Activated CD4-positive, alpha-beta T cell treated with anti-CD3 and anti-CD28 coated beads, Interleukin-2, amount 10 ng/mL, durations not matched to agents 24 days and 14 days (primary cell): ENCODE data around the gene PLAC8. TPM values are rescaled to one million over a fixed set of nuclear protein-coding genes. Genes with fewer than 3 reads are reported as not detected.
"Not testable (repeated sequence)": the region's sequence is repeated elsewhere in the genome, so short reads cannot be mapped to it uniquely, and the experiment has no call there.

Source experiments
- DNase-seq: peaks from one replicate; pipeline ENCODE4 v3.0.0; 2022
- H3K27ac Mint-ChIP-seq: one replicate; pipeline ENCODE4 v1.8.0; 2022; ENCODE audit warnings: mild to moderate bottlenecking, mixed read lengths
- H3K27me3 Mint-ChIP-seq: one replicate; pipeline ENCODE4 v1.8.0; 2022; ENCODE audit warnings: mixed read lengths
- H3K36me3 Mint-ChIP-seq: one replicate; pipeline ENCODE4 v1.8.0; 2022; ENCODE audit warnings: low read depth, mild to moderate bottlenecking, mixed read lengths
- H3K4me1 Mint-ChIP-seq: one replicate; pipeline ENCODE4 v1.8.0; 2021; ENCODE audit warnings: mixed read lengths
- H3K4me3 Mint-ChIP-seq: one replicate; pipeline ENCODE4 v1.8.0; 2022; ENCODE audit warnings: mild to moderate bottlenecking, moderate library complexity, mixed read lengths
- H3K9me3 Mint-ChIP-seq: one replicate; pipeline ENCODE4 v1.8.0; 2021; ENCODE audit warnings: mixed read lengths
- intact Hi-C: fragments of 100-400 bp; cut with micrococcal nuclease; formaldehyde crosslinking; loops from one replicate; pipeline ENCODE4 v1.15.1; 2023
- total RNA-seq: library from RNA; stranded (reverse); gene quantifications from 2 replicates; pipeline ENCODE4 v1.2.3, GENCODE V29; 2022

The PLAC8 gene
- total RNA-seq, 1 donor from 2014 or later, result 41.2 TPM

GRCh38 chr4:83074783-83075182 is 39.7 kb downstream of the PLAC8 start:
- H3K27me3 Mint-ChIP-seq, H3K9me3 Mint-ChIP-seq, H3K4me3 Mint-ChIP-seq: not testable (repeated sequence)
- peak; percentile 63 for DNase-seq
- H3K36me3 Mint-ChIP-seq, result peaks cover 39% of the 10 kb centered on the region
- peaks cover 11% of the 10 kb centered on the region for H3K4me1 Mint-ChIP-seq
- intact Hi-C loops, result loop anchor here (1.0 to 2.0 kb wide), 9 partner anchors 36 to 380 kb away; partner anchors contain the start of genes COPS4, COQ2, HELQ and PLAC8
- H3K27ac Mint-ChIP-seq, result peak overlapping the region; percentile 43

- H3K4me3 Mint-ChIP-seq, result peak overlapping the region; percentile 2
- no peaks in the 10 kb centered on the region for H3K27me3 Mint-ChIP-seq
- H3K27ac Mint-ChIP-seq, result peak overlapping the region; percentile 43
- H3K36me3 Mint-ChIP-seq, result peaks cover 43% of the 10 kb centered on the region
- H3K9me3 Mint-ChIP-seq, result no peaks in the 10 kb centered on the region
- intact Hi-C loops, result loop anchor here (1.0 to 2.0 kb wide), 9 partner anchors 36 to 381 kb away; partner anchors contain the start of genes COPS4, COQ2, HELQ and PLAC8
- peak; percentile 93 for DNase-seq
- H3K4me1 Mint-ChIP-seq, result peaks cover 11% of the 10 kb centered on the region
These were observed 40.3 kb downstream of the PLAC8 start for GRCh38 chr4:83074086-83074704.

DNA sequence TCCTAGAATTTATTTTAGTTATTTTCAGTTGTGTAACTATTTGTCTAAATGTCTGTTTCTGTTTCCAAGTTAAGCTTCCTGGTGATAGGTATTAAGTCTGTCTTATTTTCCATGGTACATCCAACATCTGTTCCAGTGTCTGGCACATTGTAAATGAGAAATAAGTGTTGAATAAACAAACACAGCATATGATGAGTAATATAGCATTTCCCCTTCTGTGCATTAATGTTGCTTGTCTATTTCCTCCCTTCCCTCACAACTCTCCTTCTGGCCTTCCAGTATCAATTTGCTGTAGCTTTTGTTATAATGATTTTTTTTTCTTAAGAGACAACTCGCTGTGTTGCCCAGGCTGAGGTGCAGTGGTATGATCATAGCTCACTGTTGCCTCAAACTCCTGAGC is 43.4 kb downstream of the PLAC8 start:
- intact Hi-C loops, result no loop called here
- peaks cover 5% of the 10 kb centered on the region for H3K4me1 Mint-ChIP-seq
- H3K9me3 Mint-ChIP-seq, result no peaks in the 10 kb centered on the region
- DNase-seq, result no peak
- H3K4me3 Mint-ChIP-seq, result no peak overlapping the region
- no peaks in the 10 kb centered on the region for H3K27me3 Mint-ChIP-seq
- peaks cover 46% of the 10 kb centered on the region for H3K36me3 Mint-ChIP-seq
- no peak overlapping the region for H3K27ac Mint-ChIP-seq

GRCh38 chr4:83067058-83067639 is 47.4 kb downstream of the PLAC8 start:
- Mint-ChIP-seq H3K27me3 (no peaks in the 10 kb centered on the region), H3K4me3 (no peak overlapping the region), H3K9me3 (no peaks in the 10 kb centered on the region), H3K4me1 (peaks cover 3% of the 10 kb centered on the region), H3K27ac (no peak overlapping the region), H3K36me3 (peaks cover 42% of the 10 kb centered on the region)
- DNase-seq, result no peak
- intact Hi-C loops, result no loop called here

GRCh38 chr4:83065266-83065665 is 49.3 kb downstream of the PLAC8 start:
- Mint-ChIP-seq H3K4me3 (no peak overlapping the region), H3K9me3 (no peaks in the 10 kb centered on the region), H3K27me3 (no peaks in the 10 kb centered on the region), H3K27ac (no peak overlapping the region), H3K36me3 (peaks cover 47% of the 10 kb centered on the region), H3K4me1 (peaks cover 3% of the 10 kb centered on the region)
- DNase-seq, result no peak
- intact Hi-C loops, result no loop called here

GRCh38 chr4:83062739-83063138 is 51.8 kb downstream of the PLAC8 start:
- Mint-ChIP-seq H3K36me3 (peaks cover 35% of the 10 kb centered on the region), H3K27ac (no peak overlapping the region), H3K27me3 (no peaks in the 10 kb centered on the region), H3K4me3 (no peak overlapping the region), H3K4me1 (peaks cover 3% of the 10 kb centered on the region), H3K9me3 (no peaks in the 10 kb centered on the region)
- DNase-seq, result no peak
- intact Hi-C loops, result no loop called here

DNA sequence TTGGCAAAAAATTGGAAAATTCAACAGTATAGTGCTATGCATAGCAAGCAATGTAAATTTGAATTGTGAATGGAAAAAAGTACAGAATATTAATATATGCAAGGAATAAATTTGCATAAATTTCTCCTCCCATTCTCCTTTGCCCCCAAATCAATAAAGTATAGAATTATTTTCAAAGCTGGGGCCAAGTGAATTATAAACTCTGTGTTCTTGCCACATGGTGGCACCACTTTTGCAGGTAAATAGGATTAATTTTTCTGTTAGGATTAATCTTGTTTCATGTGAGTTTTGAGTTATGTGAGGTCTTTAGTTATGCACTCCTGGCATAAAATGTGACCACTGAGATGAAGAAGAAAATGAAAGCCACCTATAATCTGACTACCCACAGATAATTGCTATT is 59.6 kb downstream of the PLAC8 start:
- H3K9me3 Mint-ChIP-seq, result no peaks in the 10 kb centered on the region
- intact Hi-C loops, result loop anchor here (1.0 kb wide), 1 partner anchor 205 kb away; no protein-coding TSS in a partner anchor
- H3K4me3 Mint-ChIP-seq, result no peak overlapping the region
- peaks cover 32% of the 10 kb centered on the region for H3K36me3 Mint-ChIP-seq
- DNase-seq, result peak; percentile 71
- H3K27me3 Mint-ChIP-seq, result no peaks in the 10 kb centered on the region
- H3K27ac Mint-ChIP-seq, result no peak overlapping the region
- H3K4me1 Mint-ChIP-seq, result no peaks in the 10 kb centered on the region

- H3K4me3 Mint-ChIP-seq, H3K4me1 Mint-ChIP-seq, H3K27me3 Mint-ChIP-seq, H3K27ac Mint-ChIP-seq, H3K9me3 Mint-ChIP-seq, DNase-seq, intact Hi-C loops: not testable (repeated sequence)
- H3K36me3 Mint-ChIP-seq, result peaks cover 27% of the 10 kb centered on the region
These were observed 65.7 kb downstream of the PLAC8 start for GRCh38 chr4:83048781-83049180.

DNA sequence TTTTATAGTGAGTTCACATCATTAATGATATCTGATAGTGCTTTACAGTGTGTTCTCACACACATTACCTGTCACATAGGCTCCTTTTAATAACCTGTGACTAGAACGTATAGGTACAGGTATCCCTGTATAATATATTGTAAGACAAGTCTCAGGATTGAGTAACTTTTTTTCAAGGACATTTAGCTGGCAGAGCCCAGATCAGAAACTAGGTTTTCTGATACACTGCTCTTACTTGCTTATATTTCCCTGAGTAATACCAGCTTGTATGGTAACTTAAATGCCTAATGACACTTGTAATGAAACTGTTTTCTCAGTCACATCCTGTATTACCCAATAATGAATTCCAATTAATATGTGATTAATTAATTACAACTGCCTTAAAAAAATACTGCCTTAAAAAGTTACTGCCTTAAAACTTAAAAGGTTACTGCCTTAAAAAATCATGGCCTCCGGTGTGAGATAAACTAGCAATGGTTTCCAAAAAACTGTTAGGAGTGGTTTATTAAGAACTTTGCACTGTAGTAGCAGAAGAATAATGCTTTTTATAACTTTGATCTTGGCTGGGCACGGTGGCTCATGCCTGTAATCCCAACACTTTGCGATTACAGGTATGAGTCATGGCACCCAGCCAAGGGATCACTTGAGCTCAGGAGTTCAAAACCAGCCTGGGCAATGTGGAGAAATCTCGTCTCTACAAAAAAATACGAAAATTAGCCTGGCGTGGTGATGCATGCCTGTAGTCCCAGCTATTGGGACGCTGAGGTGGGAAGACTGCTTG is 67.6 kb downstream of the PLAC8 start:
- no peak overlapping the region for H3K27ac Mint-ChIP-seq
- intact Hi-C loops, result no loop called here
- no peak overlapping the region for H3K4me3 Mint-ChIP-seq
- no peaks in the 10 kb centered on the region for H3K9me3 Mint-ChIP-seq
- H3K4me1 Mint-ChIP-seq, result no peaks in the 10 kb centered on the region
- peaks cover 18% of the 10 kb centered on the region for H3K36me3 Mint-ChIP-seq
- DNase-seq, result no peak
- no peaks in the 10 kb centered on the region for H3K27me3 Mint-ChIP-seq

- DNase-seq, result no peak
- intact Hi-C loops, result no loop called here
- Mint-ChIP-seq H3K27ac (no peak overlapping the region), H3K36me3 (peaks cover 11% of the 10 kb centered on the region), H3K9me3 (no peaks in the 10 kb centered on the region), H3K4me3 (no peak overlapping the region), H3K4me1 (peaks cover 8% of the 10 kb centered on the region), H3K27me3 (no peaks in the 10 kb centered on the region)
These were observed 70.6 kb downstream of the PLAC8 start for GRCh38 chr4:83043801-83044407.

DNA sequence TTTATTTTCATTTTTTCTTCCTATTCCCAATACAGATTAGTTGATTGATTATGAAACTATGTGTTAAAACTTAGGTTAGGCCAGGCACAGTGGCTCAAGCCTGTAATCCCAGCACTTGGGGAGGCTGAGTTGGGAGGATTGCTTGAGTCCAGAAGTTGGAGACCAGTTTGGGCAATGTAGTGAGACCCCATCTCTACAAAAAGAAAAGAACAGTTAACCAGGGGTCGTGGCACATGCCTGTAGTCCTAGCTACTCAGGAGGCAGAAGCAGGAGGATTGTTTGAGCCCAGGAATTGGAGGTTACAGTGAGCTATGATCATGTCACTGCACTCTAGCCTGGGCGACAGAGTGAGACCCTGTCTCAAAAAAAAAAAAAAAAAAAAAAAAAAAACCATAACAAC is 71.4 kb downstream of the PLAC8 start:
- H3K27ac Mint-ChIP-seq, H3K27me3 Mint-ChIP-seq, H3K9me3 Mint-ChIP-seq, DNase-seq, H3K4me1 Mint-ChIP-seq, H3K4me3 Mint-ChIP-seq, intact Hi-C loops: not testable (repeated sequence)
- H3K36me3 Mint-ChIP-seq, result peaks cover 13% of the 10 kb centered on the region

DNA sequence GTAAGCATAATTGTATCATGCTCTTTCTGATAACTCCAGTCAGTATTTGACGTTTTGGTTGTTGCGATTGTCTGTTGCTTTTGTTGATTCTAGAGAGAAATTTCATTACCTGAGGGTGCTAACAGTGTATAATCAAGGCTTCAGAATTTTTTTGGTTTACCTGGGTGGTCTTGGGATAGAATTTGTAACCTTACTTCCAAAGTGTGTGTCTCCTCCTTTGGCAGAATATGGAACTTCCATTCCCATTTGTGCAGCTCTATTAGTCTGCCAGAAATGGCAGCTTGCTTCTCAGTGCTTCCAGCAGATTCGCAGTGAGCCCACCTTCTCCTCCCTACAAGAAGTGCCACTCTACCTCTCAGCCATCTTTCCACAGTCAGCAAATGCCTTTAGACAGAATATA is 74.3 kb downstream of the PLAC8 start:
- H3K9me3 Mint-ChIP-seq, result no peaks in the 10 kb centered on the region
- no peak for DNase-seq
- H3K27me3 Mint-ChIP-seq, result no peaks in the 10 kb centered on the region
- H3K4me1 Mint-ChIP-seq, result peaks cover 22% of the 10 kb centered on the region
- no peak overlapping the region for H3K27ac Mint-ChIP-seq
- intact Hi-C loops, result no loop called here
- no peak overlapping the region for H3K4me3 Mint-ChIP-seq
- peaks cover 13% of the 10 kb centered on the region for H3K36me3 Mint-ChIP-seq
